ENCODE results near the gene SLC1A7. TPM values are rescaled to one million over a fixed set of nuclear protein-coding genes. Genes with fewer than 3 reads are reported as not detected.

SLC1A7 gene
- total RNA-seq, 1 experiment from 2014 or later: not detected

GRCh38 chr1:53066891-53067738 is 75.3 kb downstream of the SLC1A7 start:
- no TSS peak for BruUV-seq (replicated peaks)
- ChIA-PET POLR2A (no interaction called here), CTCF (no interaction called here), RAD21 (ENCODE audit: low non-redundant PET in 1 of 2, low total read pairs in 2 of 2, uncharacterized antibody in 2 of 2, unreplicated experiment in 2 of 2) (no interaction called here)
- no peak overlapping the region for H3K4me3 ChIP-seq (replicated peaks in 1 of 2; ENCODE audit: low read depth in 1 of 2, low read length in 2 of 2)
- H4K20me1 ChIP-seq (ENCODE audit: insufficient read depth): no peaks in the 10 kb centered on the region
- intact Hi-C loops (cut with micrococcal nuclease): no loop called here
- H3K9me2 ChIP-seq (ENCODE audit: insufficient read depth): no peaks in the 10 kb centered on the region
- H3K27ac ChIP-seq (ENCODE audit: low read depth, low read length): no peak overlapping the region
- no peaks in the 10 kb centered on the region for H3K36me3 ChIP-seq (ENCODE audit: control insufficient read depth in 1 of 2, insufficient read depth in 2 of 2, low read length in 2 of 2)
- H3K4me2 ChIP-seq (ENCODE audit: low read length): no peak overlapping the region
- TF ChIP-seq FOSL1 (IDR thresholded peaks at IDR 0.05; ENCODE audit: low read depth): no peak
- no peak for TF ChIP-seq ZFX (IDR thresholded peaks at IDR 0.05)
- no peak for TF ChIP-seq EZH2phosphoT487 (IDR thresholded peaks at IDR 0.05; ENCODE audit: borderline replicate concordance)
- TF ChIP-seq SP1 (IDR thresholded peaks at IDR 0.05; ENCODE audit: low read depth): no peak
- no peak for TF ChIP-seq JUND (IDR thresholded peaks at IDR 0.05)
- TF ChIP-seq EZH2 (IDR thresholded peaks at IDR 0.05): no peak
- TF ChIP-seq SIN3A (IDR thresholded peaks at IDR 0.05; ENCODE audit: low read depth): no peak
- TF ChIP-seq SRF (IDR thresholded peaks at IDR 0.05; ENCODE audit: low read depth): no peak
- TF ChIP-seq TCF7L2 (IDR thresholded peaks at IDR 0.05; ENCODE audit: borderline replicate concordance, extremely low read depth, insufficient read depth, insufficient read length): no peak
- no peak for TF ChIP-seq YY1 (IDR thresholded peaks at IDR 0.05; ENCODE audit: extremely low read depth, insufficient replicate concordance, low read depth, low read length)
- no peak for TF ChIP-seq MAX (IDR thresholded peaks at IDR 0.05)
- no peak for TF ChIP-seq EGR1 (IDR thresholded peaks at IDR 0.05; ENCODE audit: low read depth)
- TF ChIP-seq RAD21 (IDR thresholded peaks at IDR 0.05; ENCODE audit: low read depth): no peak
- TF ChIP-seq POLR2AphosphoS5 (IDR thresholded peaks at IDR 0.05; ENCODE audit: low read depth, low read length): no peak
- TF ChIP-seq ZNF274 (IDR thresholded peaks at IDR 0.05; ENCODE audit: low read depth, low read length): no peak
- no peak for TF ChIP-seq CBX3 (IDR thresholded peaks at IDR 0.05; ENCODE audit: low read depth)
- no peaks in the 10 kb centered on the region for H3K9me3 ChIP-seq (ENCODE audit: control insufficient read depth in 1 of 2, insufficient read depth in 1 of 2, low read depth in 1 of 2, low read length in 2 of 2)
- H3K79me2 ChIP-seq (ENCODE audit: insufficient read depth, low read length): no peaks in the 10 kb centered on the region
- no peaks in the 10 kb centered on the region for H3K27me3 ChIP-seq (ENCODE audit: insufficient read depth, low read length)
- no peak for ATAC-seq
- DNase-seq (ENCODE audit: low read depth, low spot score): no peak
- H3K4me1 ChIP-seq (ENCODE audit: control insufficient read depth in 1 of 2, insufficient read depth in 2 of 2, low read length in 2 of 2): no peaks in the 10 kb centered on the region
- no peak overlapping the region for H2AFZ ChIP-seq (ENCODE audit: low read depth, low read length, poor library complexity, severe bottlenecking)
- H3K9ac ChIP-seq (ENCODE audit: low read length): no peak overlapping the region

All from HCT116 (cell line).